ENCODE measurements around the gene ZNF784.

The ZNF784 gene

GRCh38 chr19:55603581-55604292 is 20.6 kb downstream of the ZNF784 start:
- TF ChIP-seq, protein P1, sequence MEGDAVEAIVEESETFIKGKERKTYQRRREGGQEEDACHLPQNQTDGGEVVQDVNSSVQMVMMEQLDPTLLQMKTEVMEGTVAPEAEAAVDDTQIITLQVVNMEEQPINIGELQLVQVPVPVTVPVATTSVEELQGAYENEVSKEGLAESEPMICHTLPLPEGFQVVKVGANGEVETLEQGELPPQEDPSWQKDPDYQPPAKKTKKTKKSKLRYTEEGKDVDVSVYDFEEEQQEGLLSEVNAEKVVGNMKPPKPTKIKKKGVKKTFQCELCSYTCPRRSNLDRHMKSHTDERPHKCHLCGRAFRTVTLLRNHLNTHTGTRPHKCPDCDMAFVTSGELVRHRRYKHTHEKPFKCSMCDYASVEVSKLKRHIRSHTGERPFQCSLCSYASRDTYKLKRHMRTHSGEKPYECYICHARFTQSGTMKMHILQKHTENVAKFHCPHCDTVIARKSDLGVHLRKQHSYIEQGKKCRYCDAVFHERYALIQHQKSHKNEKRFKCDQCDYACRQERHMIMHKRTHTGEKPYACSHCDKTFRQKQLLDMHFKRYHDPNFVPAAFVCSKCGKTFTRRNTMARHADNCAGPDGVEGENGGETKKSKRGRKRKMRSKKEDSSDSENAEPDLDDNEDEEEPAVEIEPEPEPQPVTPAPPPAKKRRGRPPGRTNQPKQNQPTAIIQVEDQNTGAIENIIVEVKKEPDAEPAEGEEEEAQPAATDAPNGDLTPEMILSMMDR (IDR thresholded peaks at IDR 0.05; ENCODE audit: low read depth, low read length), result no peak
- TF ChIP-seq EZH2phosphoT487 (IDR thresholded peaks at IDR 0.05; ENCODE audit: low read depth), result no peak
- Histone ChIP-seq H3K27ac (ENCODE audit: low read length) (no peak overlapping the region), H2AFZ (ENCODE audit: low read depth, low read length) (no peak overlapping the region), H3K4me2 (ENCODE audit: low read length) (peak overlapping the region; percentile 87; the same call in 1 of the 2 replicates), H3K4me3 (ENCODE audit: low read length) (no peak overlapping the region), H3K4me1 (ENCODE audit: low read length) (peaks cover 24% of the 10 kb centered on the region), H3K36me3 (replicated peaks; ENCODE audit: low read depth, low read length) (peaks cover 16% of the 10 kb centered on the region), H3K9ac (ENCODE audit: low read length) (no peak overlapping the region), H4K20me1 (ENCODE audit: insufficient read depth, low read length) (no peaks in the 10 kb centered on the region), H3K27me3 (ENCODE audit: low read depth, low read length) (no peaks in the 10 kb centered on the region), H3K9me3 (ENCODE audit: insufficient read depth, low read length) (no peaks in the 10 kb centered on the region), H3K79me2 (ENCODE audit: low read length) (peaks cover 34% of the 10 kb centered on the region)

DNA sequence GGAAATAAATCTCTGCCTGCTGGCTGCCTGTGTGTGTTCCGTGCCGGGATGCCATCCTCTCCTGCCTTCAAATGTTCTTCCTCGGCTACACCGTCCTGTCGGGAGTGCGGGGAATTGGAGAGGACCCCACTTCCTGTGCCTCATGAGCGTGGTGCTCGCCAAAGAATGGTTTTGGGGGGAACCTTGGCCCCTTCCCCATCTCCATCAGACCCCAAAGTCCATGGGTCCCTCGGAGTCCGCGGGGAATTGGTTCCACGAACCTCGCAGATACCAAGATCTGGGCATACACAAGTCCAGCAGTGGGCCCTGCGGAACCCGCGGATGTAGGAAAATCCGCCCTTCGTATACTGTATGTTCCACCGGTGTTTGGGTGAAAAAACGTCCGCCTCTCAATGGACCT is 21.3 kb downstream of the ZNF784 start:
- no peak overlapping the region for H3K4me3 ChIP-seq (ENCODE audit: low read length)
- no peaks in the 10 kb centered on the region for H4K20me1 ChIP-seq (ENCODE audit: insufficient read depth, low read length)
- H3K9ac ChIP-seq (ENCODE audit: low read length), result no peak overlapping the region
- H3K79me2 ChIP-seq (ENCODE audit: low read length), result peaks cover 36% of the 10 kb centered on the region
- H3K9me3 ChIP-seq (ENCODE audit: insufficient read depth, low read length), result no peaks in the 10 kb centered on the region
- no peak overlapping the region for H2AFZ ChIP-seq (ENCODE audit: low read depth, low read length)
- no peak overlapping the region for H3K27ac ChIP-seq (ENCODE audit: low read length)
- H3K4me2 ChIP-seq (ENCODE audit: low read length), result no peak overlapping the region
- peaks cover 13% of the 10 kb centered on the region for H3K36me3 ChIP-seq (replicated peaks; ENCODE audit: low read depth, low read length)
- peaks cover 30% of the 10 kb centered on the region for H3K4me1 ChIP-seq (ENCODE audit: low read length)
- H3K27me3 ChIP-seq (ENCODE audit: low read depth, low read length), result no peaks in the 10 kb centered on the region
- no peak for TF ChIP-seq EZH2phosphoT487 (IDR thresholded peaks at IDR 0.05; ENCODE audit: low read depth)
- TF ChIP-seq, protein P1 (IDR thresholded peaks at IDR 0.05; ENCODE audit: low read depth, low read length), result no peak

DNA sequence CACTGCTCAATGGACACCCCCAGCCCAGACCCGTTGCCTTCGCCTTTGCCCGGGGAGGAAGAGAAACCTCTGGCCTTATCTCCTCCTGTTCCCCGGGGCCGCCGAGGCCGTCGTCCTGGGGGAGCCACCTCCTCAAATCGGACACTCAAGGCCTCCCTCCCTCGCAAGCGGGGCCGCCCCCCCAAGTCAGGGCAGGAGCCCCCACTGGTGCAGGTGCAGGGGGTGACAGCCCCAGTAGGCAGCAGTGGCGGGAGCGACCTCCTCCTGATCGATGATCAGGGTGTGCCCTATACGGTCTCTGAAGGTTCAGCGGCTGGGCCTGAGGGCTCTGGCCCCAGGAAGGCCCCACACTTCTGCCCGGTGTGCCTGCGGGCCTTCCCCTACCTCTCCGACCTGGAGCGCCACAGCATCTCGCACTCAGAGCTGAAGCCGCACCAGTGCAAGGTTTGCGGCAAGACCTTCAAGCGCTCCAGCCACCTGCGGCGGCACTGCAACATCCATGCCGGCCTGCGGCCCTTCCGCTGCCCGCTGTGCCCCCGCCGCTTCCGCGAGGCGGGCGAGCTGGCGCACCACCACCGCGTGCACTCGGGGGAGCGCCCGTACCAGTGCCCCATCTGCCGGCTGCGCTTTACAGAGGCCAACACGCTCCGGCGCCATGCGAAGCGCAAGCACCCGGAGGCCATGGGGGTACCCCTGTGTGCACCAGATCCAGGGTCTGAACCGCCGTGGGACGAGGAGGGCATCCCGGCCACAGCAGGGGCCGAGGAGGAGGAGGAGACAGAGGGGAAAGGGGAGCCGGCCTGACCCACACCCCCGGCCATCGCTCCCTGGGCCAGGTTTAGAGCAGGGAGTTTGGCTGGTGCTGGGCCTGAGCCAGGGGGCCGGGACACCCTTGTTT is 22.0 kb downstream of the ZNF784 start:
- H4K20me1 ChIP-seq (ENCODE audit: insufficient read depth, low read length), result no peaks in the 10 kb centered on the region
- H3K79me2 ChIP-seq (ENCODE audit: low read length), result peaks cover 30% of the 10 kb centered on the region
- no peak overlapping the region for H2AFZ ChIP-seq (ENCODE audit: low read depth, low read length)
- no peak overlapping the region for H3K9ac ChIP-seq (ENCODE audit: low read length)
- no peak overlapping the region for H3K27ac ChIP-seq (ENCODE audit: low read length)
- H3K4me2 ChIP-seq (ENCODE audit: low read length), result no peak overlapping the region
- no peaks in the 10 kb centered on the region for H3K9me3 ChIP-seq (ENCODE audit: insufficient read depth, low read length)
- H3K4me3 ChIP-seq (ENCODE audit: low read length), result no peak overlapping the region
- no peaks in the 10 kb centered on the region for H3K27me3 ChIP-seq (ENCODE audit: low read depth, low read length)
- no peak for TF ChIP-seq EZH2phosphoT487 (IDR thresholded peaks at IDR 0.05; ENCODE audit: low read depth)
- TF ChIP-seq, protein P1 (IDR thresholded peaks at IDR 0.05; ENCODE audit: low read depth, low read length), result no peak
- H3K36me3 ChIP-seq (replicated peaks; ENCODE audit: low read depth, low read length), result peaks cover 8% of the 10 kb centered on the region
- peaks cover 30% of the 10 kb centered on the region for H3K4me1 ChIP-seq (ENCODE audit: low read length)

DNA sequence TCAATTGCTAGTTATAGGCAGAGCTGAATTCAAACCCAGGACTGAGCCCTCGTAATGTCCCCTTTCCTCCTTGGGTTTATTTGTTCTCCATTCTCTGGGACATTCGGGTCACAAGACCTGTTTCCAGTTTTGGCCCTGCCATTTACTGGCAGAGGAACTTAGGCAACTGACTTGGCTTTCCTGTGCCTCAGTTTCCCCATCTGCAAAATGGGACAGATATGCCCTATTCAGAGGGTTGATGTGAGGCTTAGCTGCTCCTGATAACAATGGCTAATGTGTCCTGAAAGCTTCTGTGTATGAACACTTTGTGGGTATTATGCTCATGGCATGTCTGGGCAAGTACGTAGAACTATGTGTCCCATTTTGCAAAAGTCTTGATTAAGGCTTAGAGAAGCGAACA is 23.3 kb downstream of the ZNF784 start:
- H3K4me1 ChIP-seq (ENCODE audit: low read length), result peaks cover 21% of the 10 kb centered on the region
- peaks cover 2% of the 10 kb centered on the region for H3K36me3 ChIP-seq (replicated peaks; ENCODE audit: low read depth, low read length)
- H3K27me3 ChIP-seq (ENCODE audit: low read depth, low read length), result no peaks in the 10 kb centered on the region
- H3K79me2 ChIP-seq (ENCODE audit: low read length), result peaks cover 17% of the 10 kb centered on the region
- no peak for TF ChIP-seq EZH2phosphoT487 (IDR thresholded peaks at IDR 0.05; ENCODE audit: low read depth)
- TF ChIP-seq, protein P1 (IDR thresholded peaks at IDR 0.05; ENCODE audit: low read depth, low read length), result no peak
- H3K4me3 ChIP-seq (ENCODE audit: low read length), result peak overlapping the region; percentile 80
- H3K27ac ChIP-seq (ENCODE audit: low read length), result peak overlapping the region; percentile 85
- H3K9me3 ChIP-seq (ENCODE audit: insufficient read depth, low read length), result no peaks in the 10 kb centered on the region
- no peaks in the 10 kb centered on the region for H4K20me1 ChIP-seq (ENCODE audit: insufficient read depth, low read length)
- peak overlapping the region; percentile 92 for H3K9ac ChIP-seq (ENCODE audit: low read length)
- H2AFZ ChIP-seq (ENCODE audit: low read depth, low read length), result no peak overlapping the region
- peak overlapping the region; percentile 99 for H3K4me2 ChIP-seq (ENCODE audit: low read length)
